Fibroblast of the aortic adventitia (primary cell): Measurements from ENCODE around the gene HMGCS2. TPM values are rescaled to one million over a fixed set of nuclear protein-coding genes. Genes with fewer than 3 reads are reported as not detected.

Experiments
- DNase-seq: peaks from one replicate; pipeline ENCODE4 v3.0.0-alpha.2; 2010; ENCODE audit warnings: low read depth
- H3K4me3 ChIP-seq: 2 replicates; pipeline ENCODE4 v1.5.1; 2011; ENCODE audit warnings: low read depth, mild to moderate bottlenecking, control low read depth, low read length, moderate library complexity
- total RNA-seq: library from RNA; depleted of rRNA; stranded (reverse); fragments of >200 nt; gene quantifications from 2 replicates; pipeline ENCODE4 v1.2.3, GENCODE V29; 2012; ENCODE audit warnings: low replicate concordance
- TF ChIP-seq, protein P1 (sequence below): IDR thresholded peaks from 2 replicates; pipeline ENCODE4 v1.5.1; 2011; ENCODE audit warnings: mild to moderate bottlenecking, low read length, control low read depth, inconsistent platforms; ENCODE audit not compliant: insufficient read depth

HMGCS2 gene
- total RNA-seq, 1 donor: not detected

- DNase-seq: no peak
- TF ChIP-seq, protein P1, sequence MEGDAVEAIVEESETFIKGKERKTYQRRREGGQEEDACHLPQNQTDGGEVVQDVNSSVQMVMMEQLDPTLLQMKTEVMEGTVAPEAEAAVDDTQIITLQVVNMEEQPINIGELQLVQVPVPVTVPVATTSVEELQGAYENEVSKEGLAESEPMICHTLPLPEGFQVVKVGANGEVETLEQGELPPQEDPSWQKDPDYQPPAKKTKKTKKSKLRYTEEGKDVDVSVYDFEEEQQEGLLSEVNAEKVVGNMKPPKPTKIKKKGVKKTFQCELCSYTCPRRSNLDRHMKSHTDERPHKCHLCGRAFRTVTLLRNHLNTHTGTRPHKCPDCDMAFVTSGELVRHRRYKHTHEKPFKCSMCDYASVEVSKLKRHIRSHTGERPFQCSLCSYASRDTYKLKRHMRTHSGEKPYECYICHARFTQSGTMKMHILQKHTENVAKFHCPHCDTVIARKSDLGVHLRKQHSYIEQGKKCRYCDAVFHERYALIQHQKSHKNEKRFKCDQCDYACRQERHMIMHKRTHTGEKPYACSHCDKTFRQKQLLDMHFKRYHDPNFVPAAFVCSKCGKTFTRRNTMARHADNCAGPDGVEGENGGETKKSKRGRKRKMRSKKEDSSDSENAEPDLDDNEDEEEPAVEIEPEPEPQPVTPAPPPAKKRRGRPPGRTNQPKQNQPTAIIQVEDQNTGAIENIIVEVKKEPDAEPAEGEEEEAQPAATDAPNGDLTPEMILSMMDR: no peak
- H3K4me3 ChIP-seq: no peak overlapping the region
Observed at GRCh38 chr1:119725626-119726025, 43.1 kb downstream of the HMGCS2 start.

DNA sequence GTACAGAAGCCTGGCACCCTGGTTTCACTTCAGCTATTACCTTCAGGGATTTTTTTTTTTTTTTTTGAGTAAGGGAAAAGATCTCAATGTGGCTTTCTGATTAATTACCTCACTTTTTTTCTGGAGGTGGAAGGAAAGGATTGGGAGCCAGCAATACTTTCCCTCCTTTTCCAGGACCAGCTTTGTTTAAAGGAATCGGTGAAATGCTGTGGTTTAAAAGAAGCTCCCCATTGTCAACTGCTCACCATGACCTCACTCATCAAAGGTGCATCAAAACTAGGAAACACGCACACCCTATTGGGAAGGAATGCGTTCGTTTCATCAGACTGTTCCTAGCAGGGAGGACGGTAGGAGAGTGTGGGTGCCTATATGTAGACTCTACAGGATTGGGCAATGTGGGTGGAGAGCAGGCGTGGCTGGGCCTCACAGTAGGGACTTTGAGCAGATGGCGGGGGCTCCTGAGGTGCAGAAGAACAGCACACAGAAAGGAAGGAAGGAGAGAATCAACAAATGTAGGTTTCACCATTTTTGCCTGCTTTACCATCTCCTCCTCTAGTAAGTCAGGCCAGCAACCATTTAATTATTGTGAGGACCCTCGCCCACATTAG, 44.0 kb downstream of the HMGCS2 start:
- no peak for DNase-seq
- no peak overlapping the region for H3K4me3 ChIP-seq
- TF ChIP-seq, protein P1: no peak

GRCh38 chr1:119721896-119722295, 46.8 kb downstream of the HMGCS2 start:
- no peak overlapping the region for H3K4me3 ChIP-seq
- TF ChIP-seq, protein P1: no peak
- DNase-seq: no peak

- no peak overlapping the region for H3K4me3 ChIP-seq
- TF ChIP-seq, protein P1: no peak
- no peak for DNase-seq
Observed at GRCh38 chr1:119720866-119721440, 47.8 kb downstream of the HMGCS2 start.

DNA sequence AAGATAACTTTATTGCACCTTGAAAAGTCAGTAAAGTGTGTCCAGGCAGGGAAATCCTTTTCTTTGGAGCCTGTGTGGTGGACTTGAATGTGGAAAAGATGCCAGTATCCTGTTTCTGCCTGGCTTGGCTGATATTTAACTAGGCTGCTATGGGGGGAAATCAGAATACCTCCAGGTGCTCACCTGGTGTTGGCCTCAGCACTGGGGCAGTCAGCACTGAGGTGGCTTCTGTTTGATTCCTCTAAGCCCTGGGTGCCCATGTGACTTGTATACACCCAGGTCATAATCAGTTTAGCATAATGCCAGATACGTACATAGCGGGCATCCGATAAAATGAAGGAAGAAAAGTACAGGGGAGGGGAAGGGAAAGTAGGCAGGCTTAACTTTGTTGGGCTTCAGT, 49.7 kb downstream of the HMGCS2 start:
- no peak overlapping the region for H3K4me3 ChIP-seq
- TF ChIP-seq, protein P1: no peak
- no peak for DNase-seq

DNA sequence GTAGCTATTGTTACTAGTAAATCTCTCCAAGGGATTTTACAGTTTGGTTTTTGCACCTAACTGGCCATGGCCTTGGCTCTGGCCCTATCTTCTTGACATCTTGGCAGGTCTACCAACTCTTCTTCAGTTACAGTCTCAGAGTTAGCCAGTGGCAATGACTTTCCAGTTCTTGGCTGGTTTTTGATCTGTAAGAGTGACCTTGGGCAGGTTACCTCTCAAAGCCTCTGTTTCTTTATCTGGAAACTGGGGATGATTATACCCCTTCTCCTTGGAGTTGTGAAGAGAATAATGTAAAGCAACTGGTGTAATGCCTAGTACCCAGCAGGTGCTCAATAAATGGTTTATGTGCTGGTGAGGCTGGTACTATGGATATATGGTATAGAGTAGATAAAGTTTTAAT, 50.3 kb downstream of the HMGCS2 start:
- no peak overlapping the region for H3K4me3 ChIP-seq
- no peak for DNase-seq
- TF ChIP-seq, protein P1: no peak

DNA sequence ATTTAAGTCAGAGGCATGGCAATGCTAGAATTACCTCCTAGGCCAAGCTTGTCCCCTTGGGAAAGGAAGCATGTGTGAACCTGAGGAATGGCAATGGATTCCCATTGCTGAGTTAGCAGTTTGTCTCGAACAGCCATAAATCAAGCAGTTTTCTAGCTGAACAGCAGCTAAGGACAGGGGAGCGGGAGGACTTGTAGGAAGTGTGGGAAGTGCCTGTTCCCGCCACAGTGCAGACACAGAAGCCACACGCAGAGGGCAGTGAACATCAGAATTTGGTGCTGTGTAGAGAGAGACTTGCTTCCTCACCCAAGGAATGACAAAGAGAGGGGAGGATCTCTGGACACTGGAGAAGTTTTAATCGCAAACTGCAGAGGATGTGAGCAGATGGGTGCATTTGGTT, 53.2 kb downstream of the HMGCS2 start:
- TF ChIP-seq, protein P1: no peak
- DNase-seq: peak; percentile 27
- H3K4me3 ChIP-seq: peak overlapping the region; percentile 28
